Endothelial cell of umbilical vein (primary cell): ENCODE data around the gene TTC21B. TPM values are rescaled to one million over a fixed set of nuclear protein-coding genes. Genes with fewer than 3 reads are reported as not detected.

Source experiments
- BruUV-seq: library from RNA; stranded (reverse); fragments of 400-500 nt; replicated peaks from 2 replicates; lab custom pipeline; 2021; lab: Mats Ljungman, UMichigan
- CTCF ChIA-PET: fragments of 300-600, 350-600 bp; sonication (Branson Sonifier 250); formaldehyde crosslinking; loops from one replicate; lab custom pipeline; 2021; ENCODE audit warnings: antibody characterized with exemption, inconsistent platforms; lab: Charles Lee
- POLR2A ChIA-PET: fragments of 300-600, 350-600 bp; sonication (Branson Sonifier 250); formaldehyde crosslinking; loops from one replicate; lab custom pipeline; 2021; ENCODE audit warnings: antibody characterized with exemption, inconsistent platforms; lab: Charles Lee
- DNase-seq: peaks from one replicate; pipeline ENCODE4 v3.0.0-alpha.2; 2011; ENCODE audit warnings: low read depth, low spot score
- FAIRE-seq: peaks from 2 replicates; lab custom pipeline; 2011; peaks lifted over from hg19 to GRCh38; lab: Jason Lieb, UNC
- H2AFZ ChIP-seq: 2 replicates; pipeline ENCODE4 v1.6.0; 2012; ENCODE audit warnings: low read depth, low read length, control low read depth, inconsistent platforms
- H3K27ac ChIP-seq: 2 replicates; pipeline ENCODE4 v1.5.1; 2011; ENCODE audit warnings: low read depth, mild to moderate bottlenecking, control low read depth, low read length, moderate library complexity; ENCODE audit not compliant: insufficient read depth
- H3K27me3 ChIP-seq, 2 experiments: 2 replicates each; pipeline versions ENCODE4 v1.6.0 to v1.6.1; 2011; ENCODE audit warnings: low read length in 2 of 2, mixed read lengths in 1 of 2; ENCODE audit not compliant: control insufficient read depth in 2 of 2, insufficient read depth in 2 of 2
- H3K36me3 ChIP-seq, 2 experiments: 2 replicates in 1 of 2; 3 replicates in 1 of 2; pipeline ENCODE4 v1.5.1; 2011; ENCODE audit warnings: low read length in 2 of 2, mild to moderate bottlenecking in 1 of 2, moderate library complexity in 1 of 2; ENCODE audit not compliant: control insufficient read depth in 2 of 2, insufficient read depth in 2 of 2; ENCODE audit errors: extremely low read depth in 1 of 2
- H3K4me1 ChIP-seq: 3 replicates; pipeline ENCODE4 v1.5.1; 2011; ENCODE audit warnings: mild to moderate bottlenecking, low read length; ENCODE audit not compliant: control insufficient read depth, insufficient read depth; ENCODE audit errors: extremely low read depth
- H3K4me2 ChIP-seq: 2 replicates; pipeline ENCODE4 v1.6.1; 2011; ENCODE audit warnings: low read length, control low read depth, mixed read lengths; ENCODE audit not compliant: insufficient read depth
- H3K4me3 ChIP-seq, 3 experiments: fragments of 200-600 bp in 1 of 3; sonication (generic), shearing (Covaris generic) in 1 of 3; replicated peaks in 1 of 3; 2 replicates each; pipeline ENCODE4 v1.5.1; 2011 to 2016; ENCODE audit warnings: control low read depth in 3 of 3, low read length in 3 of 3, mild to moderate bottlenecking in 2 of 3, inconsistent platforms in 1 of 3, low read depth in 1 of 3, moderate library complexity in 1 of 3; ENCODE audit not compliant: insufficient read depth in 1 of 3
- H3K79me2 ChIP-seq: 2 replicates; pipeline ENCODE4 v1.6.0; 2012; ENCODE audit warnings: low read length, inconsistent platforms; ENCODE audit not compliant: control insufficient read depth, insufficient read depth
- H3K9ac ChIP-seq: replicated peaks from 2 replicates; pipeline ENCODE3; 2011; ENCODE audit warnings: low read length, control low read depth; ENCODE audit not compliant: insufficient read depth; ENCODE audit errors: extremely low read depth
- H3K9me1 ChIP-seq: replicated peaks from 3 replicates; pipeline ENCODE4 v1.6.0; 2011; ENCODE audit warnings: mild to moderate bottlenecking, low read length; ENCODE audit not compliant: control insufficient read depth, insufficient read depth; ENCODE audit errors: extremely low read depth
- H3K9me3 ChIP-seq: replicated peaks from 2 replicates; pipeline ENCODE4 v1.5.1; 2012; ENCODE audit warnings: low read length, inconsistent platforms; ENCODE audit not compliant: control insufficient read depth, insufficient read depth
- H4K20me1 ChIP-seq: replicated peaks from 2 replicates; pipeline ENCODE3; 2011; ENCODE audit warnings: mild to moderate bottlenecking, low read length; ENCODE audit not compliant: control insufficient read depth, insufficient read depth; ENCODE audit errors: extremely low read depth
- CTCF ChIP-seq, 2 donors: IDR thresholded peaks; 1 replicate in 1 of 2; 2 replicates in 1 of 2; pipeline ENCODE4 v1.5.1; 2011; ENCODE audit warnings: low read length in 2 of 2, mild to moderate bottlenecking in 2 of 2, moderate library complexity in 2 of 2, control low read depth in 1 of 2, inconsistent platforms in 1 of 2, low read depth in 1 of 2; ENCODE audit not compliant: insufficient read depth in 1 of 2; ENCODE audit errors: extremely low read depth in 1 of 2
- EZH2 ChIP-seq: IDR thresholded peaks from 2 replicates; pipeline ENCODE4 v1.6.1; 2012; ENCODE audit warnings: borderline replicate concordance, low read depth, mild to moderate bottlenecking, moderate library complexity, low read length, inconsistent platforms; ENCODE audit not compliant: severe bottlenecking
- FOS ChIP-seq: IDR thresholded peaks from 2 replicates; pipeline ENCODE4 v1.6.1; 2011; ENCODE audit warnings: mild to moderate bottlenecking, low read length, moderate library complexity, borderline replicate concordance; ENCODE audit not compliant: insufficient read depth
- GATA2 ChIP-seq: IDR thresholded peaks from 2 replicates; pipeline ENCODE4 v1.7.0; 2011; ENCODE audit warnings: low read depth, mild to moderate bottlenecking, moderate library complexity, mixed read lengths, low read length; ENCODE audit not compliant: insufficient read length, insufficient read depth
- JUN ChIP-seq: IDR thresholded peaks from 2 replicates; pipeline ENCODE4 v1.6.1; 2011; ENCODE audit warnings: borderline replicate concordance, low read depth; ENCODE audit not compliant: insufficient read length, insufficient read depth
- MYC ChIP-seq: IDR thresholded peaks from one replicate; pipeline ENCODE4 v1.6.1; 2011; ENCODE audit warnings: mild to moderate bottlenecking, low read depth, low read length
- POLR2A ChIP-seq: IDR thresholded peaks from 2 replicates; pipeline ENCODE4 v1.6.1; 2012; ENCODE audit warnings: low read depth, mild to moderate bottlenecking, control low read depth, low read length
- POLR2AphosphoS5 ChIP-seq: IDR thresholded peaks from 2 replicates; pipeline ENCODE4 v1.6.1; 2012; ENCODE audit warnings: low read depth, mild to moderate bottlenecking, control low read depth, low read length, moderate library complexity; ENCODE audit not compliant: insufficient read depth
- dilution Hi-C: fragments of 300-500 bp; cut with MboI; formaldehyde crosslinking; loops from one replicate; pipeline ENCODE4 v1.15.0; 2019; ENCODE audit warnings: low sequenced_read_pairs; ENCODE audit not compliant: extremely low pct_ligation_motif_present
- intact Hi-C: fragments of 100-400 bp; cut with micrococcal nuclease; formaldehyde crosslinking; loops from one replicate; pipeline ENCODE4 v1.10.0; 2022
- polyA plus RNA-seq, 4 experiments: library from polyadenylated mRNA; depleted of rRNA in 3 of 4; stranded (reverse) in 3 of 4; unstranded in 1 of 4; fragments of >200 nt; gene quantifications; 2 replicates each; pipeline versions ENCODE4 v1.2.1 to v1.2.3, GENCODE V29; 2011 to 2012; ENCODE audit warnings: missing spikeins in 1 of 4
- total RNA-seq: library from RNA; stranded (reverse); gene quantifications from 2 replicates; pipeline ENCODE4 v1.2.3, GENCODE V29; 2021
- TF ChIP-seq, protein P1 (sequence below): IDR thresholded peaks from 2 replicates; pipeline ENCODE4 v1.6.1; 2011; ENCODE audit not compliant: insufficient read depth, insufficient read length

Gene TTC21B
- total and polyA plus RNA-seq, 2 donors (not counting 3 experiments of a cell fraction or from before 2014, with no cell fraction given): 8.0 to 21.9 TPM

DNA sequence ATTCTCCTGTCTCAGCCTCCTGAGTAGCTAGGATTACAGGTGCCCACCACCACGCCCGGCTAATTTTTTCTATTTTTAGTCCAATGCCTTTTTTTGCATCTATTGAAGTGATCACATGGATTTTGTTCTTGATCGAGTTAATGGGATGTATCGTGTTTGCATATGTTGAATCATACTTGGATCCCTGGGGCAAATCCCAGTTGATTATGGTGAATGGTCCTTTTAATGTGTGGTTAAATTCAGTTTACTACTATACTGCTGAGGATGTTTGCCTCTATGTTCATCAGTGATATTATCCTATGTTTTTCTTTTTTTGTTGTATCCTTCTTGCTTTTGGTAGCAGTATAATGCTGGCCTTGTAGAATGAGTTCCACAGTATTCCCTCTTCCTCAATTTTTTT, 8.2 kb upstream of the TTC21B start:
- Histone ChIP-seq H3K9me1 (no peaks in the 10 kb centered on the region), H4K20me1 (no peaks in the 10 kb centered on the region), H3K27ac (no peak overlapping the region), H3K36me3 (no peaks in the 10 kb centered on the region), H3K9me3 (no peaks in the 10 kb centered on the region), H3K4me2 (no peak overlapping the region), H3K9ac (no peak overlapping the region), H3K27me3 (no peaks in the 10 kb centered on the region), H3K4me1 (no peaks in the 10 kb centered on the region), H3K4me3 (no peak overlapping the region), H3K79me2 (no peaks in the 10 kb centered on the region), H2AFZ (no peak overlapping the region)
- dilution Hi-C loops: no loop called here
- TF ChIP-seq CTCF (IDR thresholded peaks at IDR 0.05; ENCODE audit: extremely low read depth in 1 of 2, insufficient read depth in 1 of 2, low read depth in 1 of 2, low read length in 2 of 2): no peak
- no peak for TF ChIP-seq GATA2
- no peak for TF ChIP-seq POLR2A
- TF ChIP-seq EZH2: no peak
- no peak for TF ChIP-seq POLR2AphosphoS5
- TF ChIP-seq, protein P1, sequence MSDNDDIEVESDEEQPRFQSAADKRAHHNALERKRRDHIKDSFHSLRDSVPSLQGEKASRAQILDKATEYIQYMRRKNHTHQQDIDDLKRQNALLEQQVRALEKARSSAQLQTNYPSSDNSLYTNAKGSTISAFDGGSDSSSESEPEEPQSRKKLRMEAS: no peak
- TF ChIP-seq MYC: no peak
- TF ChIP-seq JUN: no peak
- no peak for TF ChIP-seq FOS
- no TSS peak for BruUV-seq
- CTCF ChIA-PET: interaction anchor here (1.6 kb wide), 1 partner anchor 166 kb away, joined by 6 read pairs; the partner anchor contains the start of gene SCN1A
- intact Hi-C loops: no loop called here
- POLR2A ChIA-PET: no interaction called here
- FAIRE-seq: no peak
- no peak for DNase-seq
